Liver (tissue), 9 donors: ENCODE measurements around the gene DCC. TPM values are rescaled to one million over a fixed set of nuclear protein-coding genes. Genes with fewer than 3 reads are reported as not detected.

Source experiments
- DNase-seq: peaks from one replicate; pipeline ENCODE4 v3.0.0-alpha.2; 2017; ENCODE audit warnings: low spot score
- H3K27ac ChIP-seq, 2 donors: one replicate each; pipeline ENCODE4 v1.7.0; 2013; ENCODE audit warnings: inconsistent platforms in 2 of 2, low read length in 2 of 2, control low read depth in 1 of 2, low read depth in 1 of 2, mild to moderate bottlenecking in 1 of 2
- H3K27me3 ChIP-seq, 4 donors: one replicate each; pipeline versions ENCODE4 v1.6.1 to v1.7.0; 2013; ENCODE audit warnings: low read length in 3 of 4, inconsistent platforms in 1 of 4, mild to moderate bottlenecking in 1 of 4, moderate library complexity in 1 of 4; ENCODE audit not compliant: control insufficient read depth in 4 of 4, insufficient read depth in 4 of 4
- H3K36me3 ChIP-seq, 4 donors: one replicate each; pipeline versions ENCODE4 v1.6.1 to v1.7.0; 2013; ENCODE audit warnings: low read length in 3 of 4, mild to moderate bottlenecking in 3 of 4, low read depth in 1 of 4, moderate library complexity in 1 of 4; ENCODE audit not compliant: control insufficient read depth in 4 of 4, insufficient read depth in 3 of 4
- H3K4me1 ChIP-seq, 4 donors: one replicate each; pipeline versions ENCODE4 v1.6.1 to v1.7.0; 2013; ENCODE audit warnings: low read length in 3 of 4, mild to moderate bottlenecking in 3 of 4, moderate library complexity in 1 of 4; ENCODE audit not compliant: control insufficient read depth in 4 of 4, insufficient read depth in 4 of 4
- H3K4me3 ChIP-seq, 3 donors: one replicate each; pipeline versions ENCODE4 v1.6.1 to v1.7.0; 2013; ENCODE audit warnings: low read length in 3 of 3, control low read depth in 1 of 3, low read depth in 1 of 3, mild to moderate bottlenecking in 1 of 3
- H3K9ac ChIP-seq, 2 donors: one replicate each; pipeline ENCODE4 v1.7.0; 2013; ENCODE audit warnings: low read length in 2 of 2, mild to moderate bottlenecking in 2 of 2, moderate library complexity in 2 of 2, control low read depth in 1 of 2, low read depth in 1 of 2
- H3K9me3 ChIP-seq, 4 donors: one replicate each; pipeline versions ENCODE4 v1.6.1 to v1.7.0; 2013; ENCODE audit warnings: low read length in 3 of 4; ENCODE audit not compliant: control insufficient read depth in 4 of 4
- CTCF ChIP-seq: fragments of 150-350 bp; IDR thresholded peaks from 2 replicates; pipeline ENCODE4 v1.5.1; 2017; ENCODE audit warnings: improper control_type of control experiment, low read depth, low read length; ENCODE audit not compliant: missing input control
- EGR1 ChIP-seq, 2 donors: IDR thresholded peaks; 2 replicates each; pipeline ENCODE4 v1.6.1; 2016 to 2018; ENCODE audit warnings: antibody characterized with exemption in 2 of 2, low read depth in 2 of 2
- FOXA1 ChIP-seq: IDR thresholded peaks from 2 replicates; pipeline ENCODE4 v1.6.1; 2016; ENCODE audit warnings: antibody characterized with exemption
- FOXA2 ChIP-seq: IDR thresholded peaks from 2 replicates; pipeline ENCODE4 v1.6.1; 2016; ENCODE audit warnings: antibody characterized with exemption
- GABPA ChIP-seq, 2 donors: IDR thresholded peaks in 1 of 2; conservative IDR thresholded peaks in 1 of 2; 2 replicates each; pipeline ENCODE4 v1.6.1; 2016; ENCODE audit warnings: antibody characterized with exemption in 2 of 2, mild to moderate bottlenecking in 1 of 2, moderate library complexity in 1 of 2
- HNF4A ChIP-seq, 2 donors: conservative IDR thresholded peaks; 2 replicates each; pipeline ENCODE4 v1.6.1; 2016; ENCODE audit warnings: antibody characterized with exemption in 2 of 2, mild to moderate bottlenecking in 2 of 2
- RAD21 ChIP-seq, 2 donors: IDR thresholded peaks; 2 replicates each; pipeline ENCODE4 v1.6.1; 2016; ENCODE audit warnings: antibody characterized with exemption in 2 of 2, mild to moderate bottlenecking in 2 of 2
- RXRA ChIP-seq, 2 donors: IDR thresholded peaks; 2 replicates each; pipeline ENCODE4 v1.6.1; 2017 to 2018; ENCODE audit warnings: antibody characterized with exemption in 2 of 2, mild to moderate bottlenecking in 1 of 2
- SP1 ChIP-seq: IDR thresholded peaks from 2 replicates; pipeline ENCODE4 v1.6.1; 2018; ENCODE audit warnings: antibody characterized with exemption, mild to moderate bottlenecking
- TAF1 ChIP-seq: conservative IDR thresholded peaks from 2 replicates; pipeline ENCODE4 v1.6.1; 2016; ENCODE audit warnings: antibody characterized with exemption, mild to moderate bottlenecking
- YY1 ChIP-seq: IDR thresholded peaks from 2 replicates; pipeline ENCODE4 v1.6.1; 2016; ENCODE audit warnings: antibody characterized with exemption, mild to moderate bottlenecking
- ZBTB33 ChIP-seq: IDR thresholded peaks from 2 replicates; pipeline ENCODE4 v1.6.1; 2016; ENCODE audit warnings: antibody characterized with exemption
- WGBS: extraction: QIAGEN DNeasy Blood & Tissue Kit; methylation state at CpG from one replicate; pipeline ENCODE4 v1.1.7; 2013; 5-methylcytosine and 5-hydroxymethylcytosine counted together
- polyA plus RNA-seq, 2 donors: library from polyadenylated mRNA; stranded (reverse) in 1 of 2; unstranded in 1 of 2; fragments of 200-250 nt in 1 of 2; fragments of >200 nt in 1 of 2; fragmentation: Nextera tagmentation in 1 of 2; extraction: Ambion mirVana in 1 of 2; gene quantifications; one replicate each; pipeline versions ENCODE4 v1.2.1 to v1.2.3, GENCODE V29; 2013 to 2015
- total RNA-seq, 2 donors: library from RNA; depleted of rRNA; stranded (reverse); fragments of >200 nt; gene quantifications; one replicate each; pipeline ENCODE4 v1.2.3, GENCODE V29; 2014
- TF ChIP-seq, protein P1 (sequence below): IDR thresholded peaks from 2 replicates; pipeline ENCODE4 v1.6.1; 2016; ENCODE audit warnings: antibody characterized with exemption, mild to moderate bottlenecking
- donor health status: healthy.
- donor health status: healthy.
- donor health status: healthy.
- donor health status: healthy.
- donor health status: healthy.

Gene DCC
- total and polyA plus RNA-seq, 4 donors = under 0.01 to 0.03 TPM; not detected in 2

DNA sequence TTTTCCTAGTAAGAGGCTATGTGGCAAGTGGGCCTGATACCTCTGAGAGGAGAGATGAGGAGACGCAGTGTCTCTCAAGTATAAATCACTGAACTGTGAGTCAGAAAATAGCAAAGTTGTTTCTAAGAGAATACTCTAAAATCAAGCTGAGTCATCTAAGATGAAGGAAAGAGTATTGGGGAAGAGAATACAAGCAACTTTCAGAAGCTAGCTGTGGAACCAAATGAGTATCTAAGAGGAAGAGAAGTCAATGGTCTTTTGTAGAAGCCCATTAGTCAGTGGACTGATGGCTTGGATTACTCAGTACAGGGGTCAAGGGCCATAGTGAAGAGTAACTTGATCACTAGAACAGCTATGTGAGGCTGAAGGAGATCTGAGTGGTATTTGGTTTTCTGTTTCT is 2.7 kb upstream of the DCC start:
- peaks cover 4 to 10% (median 7%) of the 10 kb centered on the region in 4 donors for H3K27me3 ChIP-seq
- no peaks in the 10 kb centered on the region for H3K9me3 ChIP-seq
- H3K27ac ChIP-seq = no peak overlapping the region
- H3K4me3 ChIP-seq = no peak overlapping the region
- no peak overlapping the region for H3K9ac ChIP-seq
- TF ChIP-seq CTCF = no peak
- TF ChIP-seq HNF4A (conservative IDR thresholded peaks at IDR 0.05) = no peak
- no peak for TF ChIP-seq TAF1
- no peak for TF ChIP-seq FOXA1
- TF ChIP-seq RAD21 (IDR thresholded peaks at IDR 0.05) = no peak
- TF ChIP-seq, protein P1, sequence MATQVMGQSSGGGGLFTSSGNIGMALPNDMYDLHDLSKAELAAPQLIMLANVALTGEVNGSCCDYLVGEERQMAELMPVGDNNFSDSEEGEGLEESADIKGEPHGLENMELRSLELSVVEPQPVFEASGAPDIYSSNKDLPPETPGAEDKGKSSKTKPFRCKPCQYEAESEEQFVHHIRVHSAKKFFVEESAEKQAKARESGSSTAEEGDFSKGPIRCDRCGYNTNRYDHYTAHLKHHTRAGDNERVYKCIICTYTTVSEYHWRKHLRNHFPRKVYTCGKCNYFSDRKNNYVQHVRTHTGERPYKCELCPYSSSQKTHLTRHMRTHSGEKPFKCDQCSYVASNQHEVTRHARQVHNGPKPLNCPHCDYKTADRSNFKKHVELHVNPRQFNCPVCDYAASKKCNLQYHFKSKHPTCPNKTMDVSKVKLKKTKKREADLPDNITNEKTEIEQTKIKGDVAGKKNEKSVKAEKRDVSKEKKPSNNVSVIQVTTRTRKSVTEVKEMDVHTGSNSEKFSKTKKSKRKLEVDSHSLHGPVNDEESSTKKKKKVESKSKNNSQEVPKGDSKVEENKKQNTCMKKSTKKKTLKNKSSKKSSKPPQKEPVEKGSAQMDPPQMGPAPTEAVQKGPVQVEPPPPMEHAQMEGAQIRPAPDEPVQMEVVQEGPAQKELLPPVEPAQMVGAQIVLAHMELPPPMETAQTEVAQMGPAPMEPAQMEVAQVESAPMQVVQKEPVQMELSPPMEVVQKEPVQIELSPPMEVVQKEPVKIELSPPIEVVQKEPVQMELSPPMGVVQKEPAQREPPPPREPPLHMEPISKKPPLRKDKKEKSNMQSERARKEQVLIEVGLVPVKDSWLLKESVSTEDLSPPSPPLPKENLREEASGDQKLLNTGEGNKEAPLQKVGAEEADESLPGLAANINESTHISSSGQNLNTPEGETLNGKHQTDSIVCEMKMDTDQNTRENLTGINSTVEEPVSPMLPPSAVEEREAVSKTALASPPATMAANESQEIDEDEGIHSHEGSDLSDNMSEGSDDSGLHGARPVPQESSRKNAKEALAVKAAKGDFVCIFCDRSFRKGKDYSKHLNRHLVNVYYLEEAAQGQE = no peak
- TF ChIP-seq ZBTB33 = no peak
- TF ChIP-seq SP1 = no peak
- peaks cover 0 to 5% (median under 1%) of the 10 kb centered on the region in 4 donors for H3K4me1 ChIP-seq
- 90% methylated on average over 1 of the region's 1 CpG for WGBS
- no peak for DNase-seq
- H3K36me3 ChIP-seq = no peaks in the 10 kb centered on the region

- WGBS = 4% methylated on average over 32 of the region's 32 CpGs
- H3K9ac ChIP-seq = no peak overlapping the region
- TF ChIP-seq EGR1 (IDR thresholded peaks at IDR 0.05; ENCODE audit: low read depth in 2 of 2) = no peak
- TF ChIP-seq YY1 = no peak
- TF ChIP-seq SP1 = no peak
- no peak for TF ChIP-seq GABPA (IDR thresholded peaks at IDR 0.05 in 1 of 2, conservative IDR thresholded peaks at IDR 0.05 in 1 of 2)
- no peak for TF ChIP-seq RXRA (IDR thresholded peaks at IDR 0.05)
- TF ChIP-seq FOXA2 = no peak
- TF ChIP-seq TAF1 = no peak
Measured at GRCh38 chr18:52340406-52341102, 557 bp downstream of the DCC start.

More at GRCh38 chr18:52340406-52341102, 557 bp downstream of the DCC start:
- DNase-seq = no peak
- H3K4me3 ChIP-seq = no peak overlapping the region
- H3K4me1 ChIP-seq = peaks cover 0 to 5% (median under 1%) of the 10 kb centered on the region in 4 donors
- no peaks in the 10 kb centered on the region for H3K9me3 ChIP-seq
- H3K36me3 ChIP-seq = no peaks in the 10 kb centered on the region
- H3K27me3 ChIP-seq = peaks cover 4 to 10% (median 7%) of the 10 kb centered on the region in 4 donors
- no peak overlapping the region for H3K27ac ChIP-seq
